ENCODE data around the gene MCTP2.

The MCTP2 gene

DNA sequence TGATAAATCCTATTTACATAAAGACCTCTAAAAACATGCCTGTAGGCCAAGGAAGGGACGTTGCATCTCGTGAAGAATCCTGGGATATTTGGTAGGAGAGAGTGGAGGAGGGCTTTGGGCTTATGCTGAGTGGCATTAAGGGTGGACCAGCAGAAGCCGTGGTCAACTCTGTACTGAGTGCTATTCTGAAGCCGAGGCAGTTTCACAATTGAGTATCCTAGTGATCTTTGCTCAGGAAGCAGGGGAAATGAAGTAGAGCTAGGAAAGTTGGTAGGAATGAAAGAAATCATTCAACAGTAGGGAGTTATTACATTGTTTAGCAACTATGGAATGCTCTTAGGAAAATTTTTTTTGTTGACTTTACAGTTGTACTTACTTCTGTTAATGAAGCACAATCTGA is 24.2 kb downstream of the MCTP2 start:
- TF ChIP-seq EGR1 (IDR thresholded peaks at IDR 0.05): no peak
- TF ChIP-seq, protein P1, sequence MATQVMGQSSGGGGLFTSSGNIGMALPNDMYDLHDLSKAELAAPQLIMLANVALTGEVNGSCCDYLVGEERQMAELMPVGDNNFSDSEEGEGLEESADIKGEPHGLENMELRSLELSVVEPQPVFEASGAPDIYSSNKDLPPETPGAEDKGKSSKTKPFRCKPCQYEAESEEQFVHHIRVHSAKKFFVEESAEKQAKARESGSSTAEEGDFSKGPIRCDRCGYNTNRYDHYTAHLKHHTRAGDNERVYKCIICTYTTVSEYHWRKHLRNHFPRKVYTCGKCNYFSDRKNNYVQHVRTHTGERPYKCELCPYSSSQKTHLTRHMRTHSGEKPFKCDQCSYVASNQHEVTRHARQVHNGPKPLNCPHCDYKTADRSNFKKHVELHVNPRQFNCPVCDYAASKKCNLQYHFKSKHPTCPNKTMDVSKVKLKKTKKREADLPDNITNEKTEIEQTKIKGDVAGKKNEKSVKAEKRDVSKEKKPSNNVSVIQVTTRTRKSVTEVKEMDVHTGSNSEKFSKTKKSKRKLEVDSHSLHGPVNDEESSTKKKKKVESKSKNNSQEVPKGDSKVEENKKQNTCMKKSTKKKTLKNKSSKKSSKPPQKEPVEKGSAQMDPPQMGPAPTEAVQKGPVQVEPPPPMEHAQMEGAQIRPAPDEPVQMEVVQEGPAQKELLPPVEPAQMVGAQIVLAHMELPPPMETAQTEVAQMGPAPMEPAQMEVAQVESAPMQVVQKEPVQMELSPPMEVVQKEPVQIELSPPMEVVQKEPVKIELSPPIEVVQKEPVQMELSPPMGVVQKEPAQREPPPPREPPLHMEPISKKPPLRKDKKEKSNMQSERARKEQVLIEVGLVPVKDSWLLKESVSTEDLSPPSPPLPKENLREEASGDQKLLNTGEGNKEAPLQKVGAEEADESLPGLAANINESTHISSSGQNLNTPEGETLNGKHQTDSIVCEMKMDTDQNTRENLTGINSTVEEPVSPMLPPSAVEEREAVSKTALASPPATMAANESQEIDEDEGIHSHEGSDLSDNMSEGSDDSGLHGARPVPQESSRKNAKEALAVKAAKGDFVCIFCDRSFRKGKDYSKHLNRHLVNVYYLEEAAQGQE (IDR thresholded peaks at IDR 0.05; ENCODE audit: low read depth): no peak
- TF ChIP-seq FOXM1 (IDR thresholded peaks at IDR 0.05; ENCODE audit: borderline replicate concordance, low read depth): no peak
- no peak for TF ChIP-seq TEAD4 (IDR thresholded peaks at IDR 0.05)
- TF ChIP-seq CEBPB (IDR thresholded peaks at IDR 0.05): no peak
- TF ChIP-seq, protein P2, sequence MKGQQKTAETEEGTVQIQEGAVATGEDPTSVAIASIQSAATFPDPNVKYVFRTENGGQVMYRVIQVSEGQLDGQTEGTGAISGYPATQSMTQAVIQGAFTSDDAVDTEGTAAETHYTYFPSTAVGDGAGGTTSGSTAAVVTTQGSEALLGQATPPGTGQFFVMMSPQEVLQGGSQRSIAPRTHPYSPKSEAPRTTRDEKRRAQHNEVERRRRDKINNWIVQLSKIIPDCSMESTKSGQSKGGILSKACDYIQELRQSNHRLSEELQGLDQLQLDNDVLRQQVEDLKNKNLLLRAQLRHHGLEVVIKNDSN (IDR thresholded peaks at IDR 0.05): no peak
- TF ChIP-seq RAD21 (IDR thresholded peaks at IDR 0.05; ENCODE audit: low read depth): no peak
- TF ChIP-seq CREB1 (IDR thresholded peaks at IDR 0.05; ENCODE audit: low read depth): no peak
- TF ChIP-seq, protein P3, sequence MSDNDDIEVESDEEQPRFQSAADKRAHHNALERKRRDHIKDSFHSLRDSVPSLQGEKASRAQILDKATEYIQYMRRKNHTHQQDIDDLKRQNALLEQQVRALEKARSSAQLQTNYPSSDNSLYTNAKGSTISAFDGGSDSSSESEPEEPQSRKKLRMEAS (IDR thresholded peaks at IDR 0.05): no peak

DNA sequence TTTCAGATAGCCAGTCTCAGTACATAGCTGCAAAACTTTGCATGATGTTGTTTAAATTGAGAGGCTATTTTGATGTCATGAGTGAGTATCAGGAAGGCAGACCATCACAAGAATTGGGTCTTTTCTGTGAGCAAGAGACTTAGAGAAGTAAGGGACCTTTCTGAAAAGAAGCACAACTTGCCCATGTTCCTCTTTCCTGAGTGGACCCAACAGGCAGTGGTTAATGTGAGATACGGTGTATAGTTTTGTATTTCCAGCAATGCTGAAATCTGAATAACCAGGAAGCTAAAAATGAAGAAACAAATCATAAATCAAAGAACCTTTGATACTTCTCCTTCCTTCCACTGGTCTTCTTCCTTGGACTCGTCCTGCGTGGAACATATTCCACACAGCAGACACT is 25.1 kb downstream of the MCTP2 start:
- TF ChIP-seq TCF12 (IDR thresholded peaks at IDR 0.05; ENCODE audit: low read depth) (no peak), TAF1 (IDR thresholded peaks at IDR 0.05; ENCODE audit: low read depth) (no peak), EP300 (IDR thresholded peaks at IDR 0.05; ENCODE audit: borderline replicate concordance) (no peak), CREB1 (IDR thresholded peaks at IDR 0.05; ENCODE audit: low read depth) (no peak), TEAD4 (IDR thresholded peaks at IDR 0.05) (no peak), RAD21 (IDR thresholded peaks at IDR 0.05; ENCODE audit: low read depth) (no peak), FOXM1 (IDR thresholded peaks at IDR 0.05; ENCODE audit: borderline replicate concordance, low read depth) (no peak), YY1 (IDR thresholded peaks at IDR 0.05; ENCODE audit: low read depth) (no peak), CEBPB (IDR thresholded peaks at IDR 0.05) (no peak), ZBTB7A (IDR thresholded peaks at IDR 0.05; ENCODE audit: low read depth) (no peak), NFIC (IDR thresholded peaks at IDR 0.05) (no peak), EGR1 (IDR thresholded peaks at IDR 0.05) (no peak)
- TF ChIP-seq, protein P3 (IDR thresholded peaks at IDR 0.05): no peak
- TF ChIP-seq, protein P2 (IDR thresholded peaks at IDR 0.05): no peak
- TF ChIP-seq, protein P1 (IDR thresholded peaks at IDR 0.05; ENCODE audit: low read depth): no peak

DNA sequence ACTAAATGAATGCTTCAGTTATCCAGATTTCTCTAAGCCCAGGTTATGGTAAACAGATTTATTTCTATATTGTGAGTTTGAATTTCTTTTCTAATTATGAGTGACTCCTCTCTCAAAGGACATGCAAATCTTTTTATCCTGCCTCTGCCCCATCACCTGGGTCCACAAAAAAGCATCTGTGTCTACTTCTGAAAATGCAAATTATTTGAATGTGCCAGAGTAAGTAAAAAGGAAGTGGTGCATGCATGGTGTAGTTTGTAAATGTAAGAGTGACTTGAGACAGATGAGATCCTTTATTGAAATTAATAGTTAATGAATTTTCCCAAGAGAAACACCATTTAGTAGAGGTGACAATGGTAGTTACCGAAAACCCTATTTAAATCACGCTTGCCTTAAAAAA is 26.9 kb downstream of the MCTP2 start:
- TF ChIP-seq FOXM1 (IDR thresholded peaks at IDR 0.05; ENCODE audit: borderline replicate concordance, low read depth) (no peak), CEBPB (IDR thresholded peaks at IDR 0.05) (no peak)

DNA sequence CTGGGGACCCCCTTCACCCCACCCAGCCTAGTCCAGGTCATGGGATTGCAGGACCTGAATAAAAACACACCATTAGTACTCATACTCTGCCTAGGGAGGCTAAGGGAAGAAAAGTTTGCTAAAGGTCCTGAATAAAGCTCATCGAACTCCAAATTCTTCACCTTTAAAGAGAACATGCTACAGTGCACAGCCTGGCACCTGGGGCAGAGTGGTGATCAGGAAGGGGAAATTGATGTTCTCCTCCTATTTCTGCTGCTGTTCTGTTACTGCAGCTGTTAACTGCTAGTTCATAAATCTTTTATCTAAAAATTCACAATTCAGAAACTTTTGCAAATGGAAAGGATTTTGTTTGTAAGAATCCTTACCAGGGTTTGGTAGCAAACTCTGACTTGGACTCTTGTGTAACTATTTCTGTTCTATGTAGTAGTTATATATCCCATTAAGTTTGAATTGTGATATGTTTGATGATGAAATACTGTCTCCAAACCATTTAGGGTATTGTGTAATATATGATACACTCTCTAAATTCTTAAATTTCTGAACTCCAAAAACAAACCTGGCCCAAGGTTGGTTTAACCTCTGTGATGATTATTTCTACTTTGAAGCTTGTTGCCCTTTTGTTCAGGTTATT is 27.9 kb downstream of the MCTP2 start:
- no peak for TF ChIP-seq NFIC (IDR thresholded peaks at IDR 0.05)
- TF ChIP-seq YY1 (IDR thresholded peaks at IDR 0.05; ENCODE audit: low read depth): no peak

DNA sequence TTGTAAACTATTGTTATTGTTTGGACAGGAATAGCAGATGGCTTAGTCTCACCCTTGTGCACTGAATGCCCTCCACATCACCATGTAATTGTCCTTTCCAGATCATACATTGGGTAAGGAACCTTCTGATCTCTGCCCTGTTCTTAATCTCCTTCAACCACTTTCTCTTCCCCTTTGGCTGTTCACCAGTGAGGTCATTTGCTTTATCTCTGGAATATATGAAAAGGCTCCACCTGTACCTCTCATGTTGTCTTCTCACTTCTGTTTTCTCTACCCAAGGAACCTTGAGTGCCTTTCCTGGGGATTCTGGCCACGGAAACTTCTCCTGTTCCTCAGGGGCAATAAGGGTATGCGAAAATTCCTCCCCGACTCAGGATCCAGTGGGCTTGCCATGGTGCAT is 28.5 kb downstream of the MCTP2 start:
- TF ChIP-seq, protein P1 (IDR thresholded peaks at IDR 0.05; ENCODE audit: low read depth): no peak
- TF ChIP-seq CREB1 (IDR thresholded peaks at IDR 0.05; ENCODE audit: low read depth) (no peak), RAD21 (IDR thresholded peaks at IDR 0.05; ENCODE audit: low read depth) (no peak), TEAD4 (IDR thresholded peaks at IDR 0.05) (no peak), NFIC (IDR thresholded peaks at IDR 0.05) (no peak), ZBTB7A (IDR thresholded peaks at IDR 0.05; ENCODE audit: low read depth) (no peak), CEBPB (IDR thresholded peaks at IDR 0.05) (no peak), EGR1 (IDR thresholded peaks at IDR 0.05) (no peak), TCF12 (IDR thresholded peaks at IDR 0.05; ENCODE audit: low read depth) (no peak)
- TF ChIP-seq, protein P3 (IDR thresholded peaks at IDR 0.05): no peak
- TF ChIP-seq, protein P2 (IDR thresholded peaks at IDR 0.05): no peak
